GM19239 (cell line): ENCODE results near the gene ADAMTSL1.

Experiments
- DNase-seq: peaks from one replicate; pipeline ENCODE4 v3.0.0; 2011; ENCODE audit warnings: low spot score; ENCODE audit not compliant: insufficient read length
- FAIRE-seq: peaks from 2 replicates; lab custom pipeline; 2011; peaks lifted over from hg19 to GRCh38; lab: Jason Lieb, UNC

The ADAMTSL1 gene

DNA sequence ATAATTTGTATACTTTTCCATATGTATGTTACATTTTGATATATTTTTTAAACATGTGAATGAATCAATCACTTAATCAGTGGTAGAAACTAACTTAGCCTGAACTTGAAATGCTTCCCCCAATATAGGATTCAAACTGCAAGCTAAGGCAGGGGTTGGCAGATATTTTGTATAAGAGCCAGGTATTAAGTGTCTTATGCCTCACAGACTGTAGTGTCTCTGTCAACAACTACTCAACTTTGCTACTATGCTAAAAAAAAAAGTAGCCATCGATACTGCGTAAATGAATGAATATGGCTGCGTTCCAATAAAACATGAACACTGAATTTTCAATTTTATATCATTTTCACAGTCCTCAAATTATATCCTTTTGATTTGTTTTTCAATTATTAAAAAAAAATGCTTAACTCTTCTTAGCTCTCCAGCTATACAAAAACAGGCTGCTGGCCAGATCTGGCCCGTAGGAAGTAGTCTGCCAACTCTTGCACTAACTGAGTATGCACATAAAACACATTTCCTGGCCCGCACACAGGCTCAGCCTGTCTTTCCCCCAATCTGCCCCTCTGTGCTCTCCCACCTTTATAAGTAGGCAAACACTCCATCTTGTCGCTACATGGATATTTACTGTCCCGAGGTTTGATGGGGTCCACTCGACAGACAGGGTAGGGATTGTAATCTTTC is 467.2 kb downstream of the ADAMTSL1 start:
- DNase-seq (no peak), FAIRE-seq (no peak)

DNA sequence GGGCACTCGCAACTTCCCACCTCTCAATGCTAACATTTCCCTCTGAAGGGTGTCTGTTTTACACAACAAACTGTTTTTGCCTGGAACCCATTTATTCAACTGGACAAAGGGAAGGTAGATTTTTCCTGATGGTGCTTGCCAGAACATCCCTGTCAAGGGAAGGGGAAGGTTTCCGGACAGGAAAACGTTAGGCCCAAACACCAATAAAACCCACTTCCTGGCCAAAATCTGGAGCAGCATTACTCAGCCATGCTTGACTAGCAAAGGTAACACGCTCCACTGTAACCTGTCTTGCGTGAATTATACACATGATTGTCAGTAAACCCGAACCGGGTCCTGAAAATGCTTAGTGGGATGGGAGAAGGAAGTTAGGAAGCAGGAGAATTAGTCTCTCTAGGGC is 468.8 kb downstream of the ADAMTSL1 start:
- FAIRE-seq = no peak
- no peak for DNase-seq

DNA sequence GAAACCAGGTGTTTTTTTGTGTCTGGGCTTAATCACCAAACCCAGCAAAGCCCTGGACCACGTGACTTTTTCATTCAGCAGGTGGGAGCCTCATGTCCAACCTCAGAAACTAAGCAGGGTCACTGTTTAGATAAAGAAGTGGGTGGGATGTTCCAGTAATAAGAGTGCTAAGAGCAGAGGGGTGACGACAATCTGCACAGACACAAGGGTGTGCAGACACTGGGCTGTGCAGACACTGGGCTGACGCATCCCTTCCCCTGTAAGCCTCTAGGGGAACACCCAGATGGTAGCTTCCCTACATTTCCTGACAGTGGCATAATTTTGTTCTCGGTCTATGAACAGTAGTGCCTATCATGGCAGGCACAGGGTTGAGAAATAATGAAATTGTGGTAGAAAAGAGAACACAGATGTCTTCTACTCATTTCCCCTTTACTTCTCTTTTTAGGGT is 474.0 kb downstream of the ADAMTSL1 start:
- FAIRE-seq = no peak
- DNase-seq = no peak

DNA sequence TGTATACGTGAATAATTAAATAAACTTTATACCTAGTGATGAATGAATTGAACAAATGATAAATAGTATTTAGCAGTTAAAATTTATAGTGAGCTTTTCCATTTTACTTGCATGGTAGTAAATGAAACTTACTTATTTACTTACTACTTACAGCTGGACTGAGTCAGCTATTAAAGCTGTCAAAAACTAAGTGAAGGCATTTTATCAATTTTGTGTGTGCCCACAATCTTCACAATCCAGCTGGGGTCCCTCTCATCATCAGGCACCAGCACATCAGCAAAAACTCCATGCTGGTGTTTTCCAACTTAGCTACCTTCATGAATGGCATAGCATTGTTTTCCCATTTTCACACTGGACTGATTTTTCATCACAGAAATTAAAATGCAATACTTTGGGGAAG is 478.0 kb downstream of the ADAMTSL1 start:
- FAIRE-seq = no peak
- no peak for DNase-seq

DNA sequence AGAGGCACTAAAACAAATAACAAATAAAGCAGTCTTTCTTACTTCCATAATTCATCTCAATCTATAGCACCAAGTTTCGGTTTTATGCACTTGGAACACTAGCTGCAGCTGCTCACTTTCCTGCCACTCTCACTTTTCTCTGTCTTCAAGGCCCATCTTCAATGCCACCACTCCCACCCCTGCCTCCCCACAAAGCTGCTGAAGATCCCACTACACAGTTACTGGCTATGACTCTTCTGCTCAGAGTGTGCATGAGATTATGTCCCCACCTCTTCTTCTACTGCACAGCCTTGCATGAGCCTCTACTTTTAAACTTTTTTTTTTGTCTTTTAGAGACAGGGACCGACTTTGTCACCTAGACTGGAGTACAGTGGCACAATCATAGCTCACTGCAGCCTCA is 481.7 kb downstream of the ADAMTSL1 start:
- DNase-seq = no peak
- FAIRE-seq = no peak
